ENCODE results near the gene USP22.

GRCh38 chr17:20981046-20981920, 61.5 kb downstream of the USP22 start:
- TF ChIP-seq POLR2A (IDR thresholded peaks at IDR 0.05) (no peak), CTCF (IDR thresholded peaks at IDR 0.05) (no peak)
